Measurements from ENCODE around the gene MEGF9.

MEGF9 gene

DNA sequence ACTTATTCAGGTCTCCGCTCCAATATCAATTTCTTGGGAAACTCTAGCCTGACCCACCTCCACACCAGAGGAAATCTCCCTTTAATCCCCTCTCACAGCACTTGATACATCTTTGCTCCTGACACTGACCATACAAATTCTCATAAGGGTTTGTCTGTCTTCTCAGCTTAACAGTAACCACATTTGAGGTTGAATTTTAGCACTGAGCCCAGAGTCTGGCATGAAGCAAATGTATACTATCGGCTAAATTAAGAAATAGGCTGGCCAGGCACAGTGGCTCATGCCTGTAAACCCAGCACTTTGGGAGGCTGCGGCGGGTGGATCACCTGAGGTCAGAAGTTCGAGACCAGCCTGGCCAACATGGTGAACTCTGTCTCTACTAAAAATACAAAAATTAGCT is 144.0 kb downstream of the MEGF9 start:
- H3K27me3 ChIP-seq, result no peaks in the 10 kb centered on the region
- no peak for DNase-seq
- no peaks in the 10 kb centered on the region for H3K9me3 ChIP-seq
- intact Hi-C loops (cut with DNase I; ENCODE audit: low total_unique reads), result no loop called here
- peak overlapping the region; percentile 52 to 67 for H3K27ac ChIP-seq
- H3K36me3 ChIP-seq, result peaks cover 36 to 52% (median 52%) of the 10 kb centered on the region in 3 donors
- TF ChIP-seq, protein P1, sequence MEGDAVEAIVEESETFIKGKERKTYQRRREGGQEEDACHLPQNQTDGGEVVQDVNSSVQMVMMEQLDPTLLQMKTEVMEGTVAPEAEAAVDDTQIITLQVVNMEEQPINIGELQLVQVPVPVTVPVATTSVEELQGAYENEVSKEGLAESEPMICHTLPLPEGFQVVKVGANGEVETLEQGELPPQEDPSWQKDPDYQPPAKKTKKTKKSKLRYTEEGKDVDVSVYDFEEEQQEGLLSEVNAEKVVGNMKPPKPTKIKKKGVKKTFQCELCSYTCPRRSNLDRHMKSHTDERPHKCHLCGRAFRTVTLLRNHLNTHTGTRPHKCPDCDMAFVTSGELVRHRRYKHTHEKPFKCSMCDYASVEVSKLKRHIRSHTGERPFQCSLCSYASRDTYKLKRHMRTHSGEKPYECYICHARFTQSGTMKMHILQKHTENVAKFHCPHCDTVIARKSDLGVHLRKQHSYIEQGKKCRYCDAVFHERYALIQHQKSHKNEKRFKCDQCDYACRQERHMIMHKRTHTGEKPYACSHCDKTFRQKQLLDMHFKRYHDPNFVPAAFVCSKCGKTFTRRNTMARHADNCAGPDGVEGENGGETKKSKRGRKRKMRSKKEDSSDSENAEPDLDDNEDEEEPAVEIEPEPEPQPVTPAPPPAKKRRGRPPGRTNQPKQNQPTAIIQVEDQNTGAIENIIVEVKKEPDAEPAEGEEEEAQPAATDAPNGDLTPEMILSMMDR (IDR thresholded peaks at IDR 0.05), result no peak
- no peak overlapping the region for H3K4me3 ChIP-seq
- peaks cover 0 to 32% (median 23%) of the 10 kb centered on the region in 4 donors for H3K4me1 ChIP-seq

DNA sequence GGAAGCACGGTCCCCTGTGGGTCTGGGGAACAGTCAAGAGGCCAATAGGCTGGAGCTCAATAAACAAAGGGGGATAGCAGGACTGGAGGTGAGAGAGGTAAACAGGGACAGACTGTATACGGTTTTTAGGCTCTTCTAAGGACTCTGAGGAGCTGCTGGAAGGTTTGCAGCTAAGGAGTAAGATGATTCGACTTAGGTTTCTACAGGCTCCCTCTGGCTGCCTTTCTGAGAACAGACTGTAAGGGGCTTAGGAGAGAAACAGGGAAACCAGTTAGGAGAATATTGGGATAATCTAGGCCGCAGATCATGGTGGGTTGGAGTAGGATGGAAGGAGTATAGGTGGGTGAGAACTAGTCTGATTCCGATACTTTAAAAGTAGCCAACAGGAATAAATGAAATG is 144.7 kb downstream of the MEGF9 start:
- no peak for DNase-seq
- Histone ChIP-seq H3K27ac (peak overlapping the region; percentile 52 to 67), H3K4me1 (peaks cover 0 to 32% (median 23%) of the 10 kb centered on the region in 4 donors), H3K4me3 (no peak overlapping the region), H3K9me3 (no peaks in the 10 kb centered on the region), H3K36me3 (peaks cover 36 to 59% (median 59%) of the 10 kb centered on the region in 3 donors), H3K27me3 (no peaks in the 10 kb centered on the region)
- TF ChIP-seq, protein P1 (IDR thresholded peaks at IDR 0.05), result no peak
- intact Hi-C loops (cut with DNase I; ENCODE audit: low total_unique reads), result no loop called here

DNA sequence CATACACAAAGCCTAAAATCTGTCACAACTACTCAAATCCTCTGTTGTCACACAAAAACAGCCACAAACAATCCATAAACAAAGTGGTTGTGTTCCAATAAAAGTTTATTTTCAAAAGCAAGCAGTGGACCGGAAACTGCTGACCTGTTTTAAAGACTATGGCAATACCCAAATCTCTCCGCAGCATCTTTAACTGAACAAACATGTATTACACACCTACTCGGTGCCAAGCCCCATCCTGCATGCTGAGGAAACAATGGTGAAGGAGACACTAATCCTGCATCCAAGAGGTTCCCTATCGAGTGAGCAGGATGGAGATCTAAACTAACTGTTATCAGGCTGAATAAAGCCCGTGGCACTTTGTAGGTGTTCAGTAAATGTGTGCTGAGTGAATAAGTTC is 145.5 kb downstream of the MEGF9 start:
- H3K4me1 ChIP-seq, result peaks cover 0 to 32% (median 23%) of the 10 kb centered on the region in 4 donors
- intact Hi-C loops (cut with DNase I; ENCODE audit: low total_unique reads), result no loop called here
- TF ChIP-seq, protein P1 (IDR thresholded peaks at IDR 0.05), result no peak

DNA sequence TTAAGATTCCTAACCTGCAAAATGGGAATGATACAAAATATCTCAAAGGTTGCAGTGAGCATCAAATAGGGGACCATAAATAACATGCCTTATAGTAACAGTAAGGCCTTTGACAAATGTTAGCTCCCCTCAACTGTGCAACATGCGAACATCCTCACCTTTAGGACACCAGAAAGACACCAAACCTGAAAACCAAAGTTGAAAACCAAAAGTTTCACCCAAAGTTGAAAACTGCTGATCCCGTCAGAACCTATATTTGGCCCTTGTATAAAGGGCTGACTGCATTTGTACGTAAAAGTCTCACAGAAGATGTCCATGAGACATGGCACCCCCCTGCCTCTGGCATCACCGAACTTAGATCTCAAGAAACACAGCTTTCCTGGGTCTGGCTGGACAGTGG is 146.4 kb downstream of the MEGF9 start:
- DNase-seq, result no peak
- Histone ChIP-seq H3K4me1 (peaks cover 0 to 30% (median 23%) of the 10 kb centered on the region in 4 donors), H3K27ac (no peak overlapping the region), H3K27me3 (no peaks in the 10 kb centered on the region), H3K9me3 (no peaks in the 10 kb centered on the region), H3K36me3 (peaks cover 36 to 69% (median 65%) of the 10 kb centered on the region in 3 donors), H3K4me3 (no peak overlapping the region)
- TF ChIP-seq, protein P1 (IDR thresholded peaks at IDR 0.05), result no peak
- intact Hi-C loops (cut with DNase I; ENCODE audit: low total_unique reads), result no loop called here

More for the DNA sequence above, 145.5 kb downstream of the MEGF9 start:
- Histone ChIP-seq H3K27ac (no peak overlapping the region), H3K36me3 (peaks cover 36 to 61% (median 59%) of the 10 kb centered on the region in 3 donors), H3K27me3 (no peaks in the 10 kb centered on the region), H3K4me3 (no peak overlapping the region), H3K9me3 (no peaks in the 10 kb centered on the region)
- DNase-seq, result no peak

DNA sequence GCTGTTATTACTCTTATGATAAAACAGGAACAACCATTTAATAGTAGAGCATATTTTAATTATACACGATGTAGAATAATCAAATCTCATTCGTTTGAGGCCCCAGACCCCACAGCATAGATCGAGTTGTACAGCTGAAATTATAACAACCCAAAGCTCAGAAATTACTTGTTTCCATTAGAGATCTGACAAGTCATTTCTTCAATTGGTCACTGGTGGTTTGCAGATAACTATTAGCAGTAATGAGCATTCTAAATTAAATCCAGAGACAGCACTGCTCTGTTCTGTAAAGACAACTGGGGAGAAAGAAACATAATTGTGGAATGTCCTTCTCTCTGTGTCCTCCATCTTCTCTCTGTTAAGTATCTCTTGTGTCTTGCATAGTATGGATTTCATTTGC is 147.2 kb downstream of the MEGF9 start:
- peaks cover 0 to 23% (median 21%) of the 10 kb centered on the region in 4 donors for H3K4me1 ChIP-seq
- no peak for DNase-seq
- no peaks in the 10 kb centered on the region for H3K27me3 ChIP-seq
- no peak overlapping the region for H3K27ac ChIP-seq
- TF ChIP-seq, protein P1 (IDR thresholded peaks at IDR 0.05), result no peak
- no peak overlapping the region for H3K4me3 ChIP-seq
- no peaks in the 10 kb centered on the region for H3K9me3 ChIP-seq
- H3K36me3 ChIP-seq, result peaks cover 36 to 69% (median 69%) of the 10 kb centered on the region in 3 donors
- intact Hi-C loops (cut with DNase I; ENCODE audit: low total_unique reads), result no loop called here

DNA sequence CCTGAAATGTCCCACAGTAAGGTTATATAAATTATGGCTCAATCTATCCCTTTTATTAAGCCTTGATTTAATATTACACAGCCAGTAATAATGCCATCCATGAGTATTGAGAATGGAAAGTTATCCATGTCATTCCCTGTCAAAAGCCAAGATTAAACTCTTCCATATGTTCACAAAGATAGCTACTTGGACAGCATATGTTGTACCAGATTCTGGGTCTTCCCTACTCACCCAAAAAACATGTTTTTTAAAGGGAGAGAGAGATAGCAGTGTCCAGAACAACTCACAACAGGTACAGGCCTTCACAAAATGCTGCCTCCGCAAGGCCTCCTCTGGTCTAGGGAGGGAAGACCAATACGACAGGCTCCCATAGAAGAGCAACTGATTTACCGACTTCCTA is 149.7 kb downstream of the MEGF9 start:
- Histone ChIP-seq H3K9me3 (no peaks in the 10 kb centered on the region), H3K4me1 (no peaks in the 10 kb centered on the region), H3K27ac (no peak overlapping the region), H3K27me3 (no peaks in the 10 kb centered on the region), H3K4me3 (no peak overlapping the region), H3K36me3 (peaks cover 39 to 71% (median 57%) of the 10 kb centered on the region in 3 donors)
- intact Hi-C loops (cut with DNase I; ENCODE audit: low total_unique reads), result no loop called here
- TF ChIP-seq, protein P1 (IDR thresholded peaks at IDR 0.05), result no peak
- no peak for DNase-seq

Measured in tibial artery (tissue), 4 donors.